GM10266 (cell line): ENCODE results near the gene DNAAF9.

Experiments used
- DNase-seq: peaks from one replicate; pipeline ENCODE4 v3.0.0; 2012; ENCODE audit errors: extremely low spot score
- TF ChIP-seq, protein P1 (sequence below): IDR thresholded peaks from 2 replicates; pipeline ENCODE4 v1.5.1; 2012; ENCODE audit warnings: mild to moderate bottlenecking, low read depth; ENCODE audit not compliant: control insufficient read depth, insufficient read depth; ENCODE audit errors: missing control alignments

DNAAF9 gene

DNA sequence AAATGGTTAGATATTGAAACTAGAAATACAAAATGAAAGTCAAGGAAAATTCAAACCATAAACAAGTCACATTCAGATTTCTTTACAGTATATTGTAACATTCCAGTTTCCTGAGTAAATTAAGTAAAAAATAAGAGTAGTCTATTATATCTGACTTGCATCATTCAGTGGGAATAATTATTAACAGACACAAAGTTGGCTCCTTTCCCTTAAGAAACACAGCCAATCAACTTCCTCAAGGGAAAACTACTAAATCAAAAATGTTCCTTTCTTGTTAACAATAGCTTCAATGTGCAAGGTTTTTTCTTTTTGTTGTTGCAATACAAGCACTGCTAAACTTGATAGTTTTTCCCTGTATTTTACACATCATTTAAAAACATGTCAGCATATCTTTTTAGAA, 33.2 kb downstream of the DNAAF9 start:
- TF ChIP-seq, protein P1, sequence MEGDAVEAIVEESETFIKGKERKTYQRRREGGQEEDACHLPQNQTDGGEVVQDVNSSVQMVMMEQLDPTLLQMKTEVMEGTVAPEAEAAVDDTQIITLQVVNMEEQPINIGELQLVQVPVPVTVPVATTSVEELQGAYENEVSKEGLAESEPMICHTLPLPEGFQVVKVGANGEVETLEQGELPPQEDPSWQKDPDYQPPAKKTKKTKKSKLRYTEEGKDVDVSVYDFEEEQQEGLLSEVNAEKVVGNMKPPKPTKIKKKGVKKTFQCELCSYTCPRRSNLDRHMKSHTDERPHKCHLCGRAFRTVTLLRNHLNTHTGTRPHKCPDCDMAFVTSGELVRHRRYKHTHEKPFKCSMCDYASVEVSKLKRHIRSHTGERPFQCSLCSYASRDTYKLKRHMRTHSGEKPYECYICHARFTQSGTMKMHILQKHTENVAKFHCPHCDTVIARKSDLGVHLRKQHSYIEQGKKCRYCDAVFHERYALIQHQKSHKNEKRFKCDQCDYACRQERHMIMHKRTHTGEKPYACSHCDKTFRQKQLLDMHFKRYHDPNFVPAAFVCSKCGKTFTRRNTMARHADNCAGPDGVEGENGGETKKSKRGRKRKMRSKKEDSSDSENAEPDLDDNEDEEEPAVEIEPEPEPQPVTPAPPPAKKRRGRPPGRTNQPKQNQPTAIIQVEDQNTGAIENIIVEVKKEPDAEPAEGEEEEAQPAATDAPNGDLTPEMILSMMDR: no peak

DNA sequence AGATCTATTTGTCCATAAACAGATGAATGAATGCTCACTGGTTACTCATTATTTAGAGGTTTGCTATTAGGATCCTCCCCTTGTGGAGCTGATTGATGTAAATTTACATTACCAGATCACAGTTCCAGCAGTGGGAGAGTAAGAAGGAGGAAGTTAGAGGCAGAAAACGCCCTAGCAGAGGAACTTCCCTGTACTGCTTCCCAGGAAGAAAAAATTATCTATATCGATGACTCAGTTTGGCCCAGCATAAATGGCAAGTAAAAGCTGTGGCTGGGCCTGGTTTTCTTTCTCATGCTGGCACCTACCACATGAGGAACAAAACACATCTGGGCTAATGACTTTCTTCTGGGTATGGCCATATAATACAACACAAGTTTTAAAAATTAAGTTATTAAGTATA, 35.7 kb downstream of the DNAAF9 start:
- no peak for DNase-seq
- TF ChIP-seq, protein P1: no peak

More for the DNA sequence above, 33.2 kb downstream of the DNAAF9 start:
- no peak for DNase-seq

DNA sequence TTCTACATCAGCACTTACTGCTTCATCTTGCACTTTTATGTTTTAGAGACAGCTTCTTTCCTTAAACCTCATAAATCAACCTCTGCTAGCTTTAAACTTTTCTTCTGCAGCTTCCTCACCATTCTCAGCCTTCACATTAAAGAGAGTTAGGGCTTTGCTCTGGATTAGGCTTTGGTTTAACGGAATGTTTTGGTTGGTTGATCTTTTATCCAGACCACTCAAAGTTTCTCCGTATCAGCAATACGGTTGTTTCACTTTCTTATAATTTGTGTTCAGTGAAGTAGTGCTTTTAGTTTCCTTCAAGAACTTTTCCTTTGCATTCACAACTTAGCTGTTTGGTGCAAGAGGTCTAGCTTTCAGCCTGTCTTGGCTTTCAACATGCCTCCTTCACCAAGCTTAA, 40.4 kb downstream of the DNAAF9 start:
- TF ChIP-seq, protein P1: no peak
- DNase-seq: no peak

DNA sequence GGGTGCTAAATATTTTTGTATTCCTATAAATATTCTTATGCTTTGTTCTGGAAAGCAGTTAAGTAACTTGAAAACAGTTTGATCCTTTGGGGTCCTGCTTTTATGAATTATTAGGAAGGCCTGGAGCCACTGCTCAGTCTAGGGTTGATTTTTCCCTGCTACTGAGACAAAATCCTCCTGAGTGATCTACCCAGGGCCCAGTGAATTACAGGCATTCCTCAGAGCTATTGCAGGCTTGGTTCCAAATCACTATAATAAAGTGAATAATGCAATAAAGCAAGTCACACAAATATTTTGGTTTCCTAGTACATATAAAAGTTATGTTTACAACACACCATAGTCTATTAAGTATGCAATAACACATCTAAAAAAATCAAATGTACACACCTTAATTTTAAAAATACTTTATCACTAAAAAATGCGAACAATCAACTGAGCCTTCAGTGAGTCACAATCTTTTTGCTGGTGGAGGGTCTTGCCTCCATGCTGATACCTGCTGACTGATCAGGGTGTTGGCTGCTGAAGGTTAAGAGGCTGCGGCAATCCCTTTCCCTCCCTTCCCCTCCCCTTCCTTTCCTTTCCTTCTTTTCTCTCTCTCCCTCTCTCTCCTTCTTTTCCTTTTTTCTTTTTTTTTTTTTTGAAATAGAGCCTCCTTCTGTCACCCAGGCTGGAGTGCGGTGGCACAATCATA, 43.0 kb downstream of the DNAAF9 start:
- no peak for DNase-seq
- TF ChIP-seq, protein P1: no peak

DNA sequence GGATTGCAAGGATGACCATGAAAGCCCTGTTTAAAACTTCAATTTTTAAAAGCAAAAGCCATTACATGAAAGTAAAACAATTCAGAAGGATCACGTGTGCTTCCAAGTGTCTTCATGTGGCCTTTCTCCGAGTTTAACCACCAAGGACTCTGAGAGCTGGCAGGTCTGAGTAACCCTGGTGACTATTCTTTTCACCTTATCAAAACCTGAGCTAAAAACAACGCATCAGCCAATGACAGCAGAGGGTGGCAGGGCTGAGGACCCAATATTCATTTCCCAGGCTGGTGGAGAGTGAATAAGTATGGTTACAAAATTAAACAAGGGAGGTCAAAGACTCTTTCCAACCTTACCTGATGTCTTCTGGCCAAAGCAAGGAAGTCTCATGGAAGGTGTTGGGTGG, 46.7 kb downstream of the DNAAF9 start:
- no peak for DNase-seq
- TF ChIP-seq, protein P1: no peak

DNA sequence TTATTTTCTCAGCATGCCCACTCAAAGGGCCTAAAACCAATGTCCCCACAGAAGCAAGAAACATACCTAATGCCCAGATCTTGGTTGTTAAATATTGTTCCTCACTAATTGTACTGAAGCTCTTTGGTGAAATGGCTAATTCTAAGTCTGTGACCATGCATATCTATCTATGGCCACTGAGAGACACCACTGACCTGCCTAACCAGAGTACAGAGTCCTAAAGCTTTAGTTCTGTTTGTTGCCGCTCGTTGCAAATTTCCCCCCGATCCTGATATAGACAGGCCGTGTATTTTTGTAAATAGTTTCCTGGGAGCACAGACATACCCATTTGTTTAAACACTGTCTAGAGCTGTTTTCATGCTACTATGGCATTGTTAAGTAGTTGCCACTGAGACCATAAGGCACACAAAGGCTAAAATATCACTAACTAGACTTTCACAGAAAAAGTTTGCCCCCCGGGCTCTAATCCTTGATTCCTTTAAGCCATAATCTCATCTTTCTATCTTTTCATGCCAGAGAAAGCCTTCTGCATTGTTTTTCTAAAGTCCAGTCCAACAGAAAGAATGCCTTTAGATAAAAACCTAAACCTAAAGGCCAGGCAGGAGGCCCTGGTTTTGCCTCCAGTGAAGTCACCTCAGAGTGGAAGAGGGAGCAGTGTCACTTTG, 48.7 kb downstream of the DNAAF9 start:
- DNase-seq: no peak
- TF ChIP-seq, protein P1: no peak
